Measurements from ENCODE around the gene EEF2K. TPM values are rescaled to one million over a fixed set of nuclear protein-coding genes. Genes with fewer than 3 reads are reported as not detected.

EEF2K gene
- total RNA-seq, 1 donor from 2014 or later = 35.2 TPM

DNA sequence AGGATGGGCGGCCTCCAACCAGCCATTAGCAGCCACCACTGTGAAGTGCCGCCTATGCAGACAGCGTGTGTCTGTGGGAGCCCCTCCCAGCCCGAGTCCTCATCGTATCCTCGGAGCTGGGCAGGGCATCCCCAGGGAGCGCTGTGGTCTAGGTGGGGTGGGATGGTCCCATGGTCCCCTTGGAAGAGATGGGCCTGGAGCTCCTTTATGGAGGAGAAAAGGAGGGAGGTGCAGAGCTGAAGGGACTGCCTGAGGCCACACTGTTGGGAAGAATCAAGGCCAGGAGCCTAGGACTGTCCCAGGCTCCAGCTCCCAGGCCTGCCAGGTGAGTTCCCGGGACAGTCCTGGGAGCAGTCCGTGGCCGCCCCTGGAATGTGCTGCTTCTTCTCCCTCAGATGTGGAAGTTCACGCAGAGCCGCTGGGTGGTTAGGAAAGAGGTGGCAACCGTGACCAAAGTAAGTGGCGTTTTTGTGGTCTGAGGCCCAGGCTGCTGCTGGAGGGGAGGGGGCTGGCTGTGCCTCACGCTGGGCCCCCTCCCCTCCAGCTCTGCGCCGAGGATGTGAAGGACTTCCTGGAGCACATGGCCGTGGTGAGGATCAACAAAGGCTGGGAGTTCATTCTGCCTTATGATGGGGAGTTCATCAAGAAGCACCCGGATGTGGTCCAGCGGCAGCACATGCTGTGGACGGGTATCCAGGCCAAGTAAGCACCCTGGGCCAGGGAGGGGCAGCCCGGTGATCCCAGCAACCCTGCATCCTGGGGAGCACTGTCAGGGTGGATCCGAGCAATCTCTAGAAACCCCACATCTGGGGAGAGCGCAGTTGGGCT is 118.1 kb downstream of the EEF2K start:
- H3K9me3 ChIP-seq = no peaks in the 10 kb centered on the region
- ATAC-seq = no peak
- H3K27ac ChIP-seq = no peak overlapping the region
- H3K4me3 ChIP-seq = no peak overlapping the region
- no peaks in the 10 kb centered on the region for H3K4me1 ChIP-seq
- DNase-seq = no peak
- intact Hi-C loops (cut with DNase I) = no loop called here
- peaks cover 95% of the 10 kb centered on the region for H3K36me3 ChIP-seq
- H3K27me3 ChIP-seq (ENCODE audit: low read depth) = no peaks in the 10 kb centered on the region
- TF ChIP-seq CTCF (IDR thresholded peaks at IDR 0.05) = no peak

DNA sequence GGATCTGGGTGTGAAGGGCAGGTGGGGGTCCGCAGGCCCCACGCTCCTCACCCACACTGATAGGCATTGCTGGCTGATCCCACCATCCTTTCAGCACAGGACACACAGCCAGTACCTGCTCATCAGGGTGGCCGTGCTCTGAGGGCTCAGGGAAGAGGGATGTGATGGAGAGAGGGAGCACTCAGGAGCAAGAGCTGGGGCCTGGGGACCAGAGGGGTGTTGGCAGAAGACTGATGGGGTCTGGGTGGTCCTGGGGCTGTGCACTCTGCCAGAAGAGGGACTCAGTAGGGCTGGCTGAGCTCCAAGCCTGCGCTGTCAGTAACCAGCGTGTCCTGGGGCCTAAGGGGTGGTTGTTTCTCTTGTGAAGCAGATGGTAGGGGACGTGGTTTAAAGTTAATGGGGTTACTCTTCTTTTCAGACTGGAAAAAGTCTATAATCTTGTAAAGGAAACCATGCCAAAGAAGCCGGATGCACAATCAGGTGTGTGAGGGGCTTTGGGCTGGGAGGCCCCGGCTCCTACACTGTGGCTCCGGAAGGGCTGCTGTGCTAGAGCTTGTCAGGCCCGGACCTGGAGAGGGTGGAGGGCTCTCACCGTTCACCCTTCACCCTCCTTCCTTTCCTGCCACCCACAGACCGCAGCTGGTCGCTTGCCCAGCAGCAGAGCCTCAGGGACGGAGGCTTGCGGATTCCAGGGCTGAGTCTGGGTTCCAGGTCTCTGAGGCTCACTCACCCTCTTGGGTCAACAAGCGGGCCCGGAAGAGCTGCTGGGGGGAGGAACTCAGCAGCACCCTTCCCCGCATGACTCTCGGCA is 118.9 kb downstream of the EEF2K start:
- Histone ChIP-seq H3K27me3 (ENCODE audit: low read depth) (no peaks in the 10 kb centered on the region), H3K36me3 (peaks cover 91% of the 10 kb centered on the region), H3K4me1 (peaks cover under 1% of the 10 kb centered on the region), H3K27ac (no peak overlapping the region), H3K4me3 (no peak overlapping the region), H3K9me3 (no peaks in the 10 kb centered on the region)
- intact Hi-C loops (cut with DNase I) = no loop called here
- no peak for TF ChIP-seq CTCF (IDR thresholded peaks at IDR 0.05)
- no peak for ATAC-seq
- DNase-seq = no peak

- H3K4me3 ChIP-seq = no peak overlapping the region
- no peak overlapping the region for H3K27ac ChIP-seq
- DNase-seq (no peak), ATAC-seq (no peak)
- H3K27me3 ChIP-seq (ENCODE audit: low read depth) = no peaks in the 10 kb centered on the region
- intact Hi-C loops (cut with DNase I) = no loop called here
- peaks cover 6% of the 10 kb centered on the region for H3K4me1 ChIP-seq
- H3K9me3 ChIP-seq = no peaks in the 10 kb centered on the region
- peaks cover 91% of the 10 kb centered on the region for H3K36me3 ChIP-seq
- TF ChIP-seq CTCF (IDR thresholded peaks at IDR 0.05) = no peak
Observed at GRCh38 chr16:22325598-22326368, 119.7 kb downstream of the EEF2K start.

DNA sequence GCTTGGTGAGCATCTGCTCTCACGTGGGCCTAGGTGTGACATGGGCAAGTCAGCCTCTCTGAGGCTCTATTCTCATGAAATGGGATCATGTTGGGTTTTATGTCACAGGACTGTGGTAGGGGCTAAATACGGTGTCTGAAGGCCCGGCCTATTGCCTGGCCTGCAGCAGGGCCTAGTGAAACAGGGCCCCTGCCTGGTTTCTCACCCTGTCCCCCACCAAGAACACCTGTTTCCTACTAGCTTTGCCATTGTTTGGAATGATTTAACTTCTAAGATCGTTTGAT is 120.2 kb downstream of the EEF2K start:
- Histone ChIP-seq H3K36me3 (peaks cover 93% of the 10 kb centered on the region), H3K27me3 (ENCODE audit: low read depth) (no peaks in the 10 kb centered on the region), H3K27ac (no peak overlapping the region), H3K4me3 (no peak overlapping the region), H3K4me1 (peaks cover 6% of the 10 kb centered on the region), H3K9me3 (no peaks in the 10 kb centered on the region)
- ATAC-seq = no peak
- no peak for DNase-seq
- TF ChIP-seq CTCF (IDR thresholded peaks at IDR 0.05) = no peak
- intact Hi-C loops (cut with DNase I) = no loop called here

- TF ChIP-seq CTCF (IDR thresholded peaks at IDR 0.05) = no peak
- intact Hi-C loops (cut with DNase I) = no loop called here
- DNase-seq (no peak), ATAC-seq (no peak)
- Histone ChIP-seq H3K36me3 (peaks cover 93% of the 10 kb centered on the region), H3K9me3 (no peaks in the 10 kb centered on the region), H3K27ac (no peak overlapping the region), H3K27me3 (ENCODE audit: low read depth) (no peaks in the 10 kb centered on the region), H3K4me1 (peaks cover 6% of the 10 kb centered on the region), H3K4me3 (no peak overlapping the region)
Observed at GRCh38 chr16:22326771-22327445, 120.8 kb downstream of the EEF2K start.

Measured in lower lobe of right lung (tissue), 2 donors.